Activated CD4-positive, CD25-positive, alpha-beta regulatory T cell treated with anti-CD3 and anti-CD28 coated beads, Interleukin-2, amount 50 U/mL, for 24 hours (primary cell): ENCODE results near the gene RIN2.

ENCODE experiments used
- ATAC-seq, 2 donors: fragments of 150-1000 bp; cut with Tn5 transposase; one replicate each; pipeline ENCODE4 v1.10.0; 2021; ENCODE audit warnings: mild to moderate bottlenecking in 1 of 2, moderate library complexity in 1 of 2

Gene RIN2

GRCh38 chr20:19768325-19768842 lies 10.3 kb downstream of the RIN2 start:
- ATAC-seq: no peak

GRCh38 chr20:19769507-19769906 lies 11.4 kb downstream of the RIN2 start:
- ATAC-seq: no peak

- no peak for ATAC-seq
Measured at GRCh38 chr20:19770375-19770774, 12.3 kb downstream of the RIN2 start.

- no peak for ATAC-seq
Measured at GRCh38 chr20:19771031-19771430, 13.0 kb downstream of the RIN2 start.

- ATAC-seq: no peak
Measured at GRCh38 chr20:19773471-19773870, 15.4 kb downstream of the RIN2 start.

- ATAC-seq: no peak
Measured at GRCh38 chr20:19774135-19774933, 16.3 kb downstream of the RIN2 start.

GRCh38 chr20:19775353-19776253 lies 17.5 kb downstream of the RIN2 start:
- ATAC-seq: no peak

- no peak for ATAC-seq
Measured at GRCh38 chr20:19777315-19777714, 19.3 kb downstream of the RIN2 start.

- ATAC-seq: no peak
Measured at GRCh38 chr20:19777981-19778380, 19.9 kb downstream of the RIN2 start.

- no peak for ATAC-seq
Measured at GRCh38 chr20:19778404-19778803, 20.3 kb downstream of the RIN2 start.

- no peak for ATAC-seq
Measured at GRCh38 chr20:19779634-19780033, 21.6 kb downstream of the RIN2 start.

- no peak for ATAC-seq
Measured at GRCh38 chr20:19780261-19780660, 22.2 kb downstream of the RIN2 start.

- ATAC-seq: no peak
Measured at GRCh38 chr20:19781235-19781634, 23.2 kb downstream of the RIN2 start.

- no peak for ATAC-seq
Measured at GRCh38 chr20:19782669-19783068, 24.6 kb downstream of the RIN2 start.

GRCh38 chr20:19783966-19784401 lies 25.9 kb downstream of the RIN2 start:
- ATAC-seq: no peak

- no peak for ATAC-seq
Measured at GRCh38 chr20:19784511-19785172, 26.6 kb downstream of the RIN2 start.

- ATAC-seq: no peak
Measured at GRCh38 chr20:19785173-19785982, 27.3 kb downstream of the RIN2 start.

GRCh38 chr20:19785983-19786285 lies 27.9 kb downstream of the RIN2 start:
- no peak for ATAC-seq

GRCh38 chr20:19786311-19786710 lies 28.3 kb downstream of the RIN2 start:
- ATAC-seq: no peak

- ATAC-seq: no peak
Measured at GRCh38 chr20:19787366-19787765, 29.3 kb downstream of the RIN2 start.

GRCh38 chr20:19789009-19789408 lies 31.0 kb downstream of the RIN2 start:
- ATAC-seq: no peak

- ATAC-seq: no peak
Measured at GRCh38 chr20:19789446-19789845, 31.4 kb downstream of the RIN2 start.
